ENCODE data around the gene FUT9. TPM values are rescaled to one million over a fixed set of nuclear protein-coding genes. Genes with fewer than 3 reads are reported as not detected.

The FUT9 gene
- total RNA-seq, 1 donor from 2014 or later, result not detected

DNA sequence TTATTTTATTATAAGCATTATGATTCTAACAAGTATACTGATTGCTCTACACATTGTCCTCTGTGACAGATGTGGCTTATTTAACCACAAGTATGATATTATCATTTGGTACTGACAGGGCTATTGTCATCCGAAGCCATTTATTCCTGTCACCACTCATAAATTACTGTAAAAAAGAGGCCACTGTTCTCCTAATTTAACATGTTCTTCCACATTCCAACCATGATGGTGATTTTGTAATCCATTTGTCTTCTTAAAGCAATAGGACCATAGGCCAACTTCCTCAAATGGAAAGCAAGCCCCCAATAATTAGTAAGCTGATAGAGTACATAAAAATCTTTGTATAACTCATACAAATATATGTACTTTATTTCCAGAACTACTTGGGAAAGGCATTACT is 50.6 kb downstream of the FUT9 start:
- ATAC-seq, result no peak

DNA sequence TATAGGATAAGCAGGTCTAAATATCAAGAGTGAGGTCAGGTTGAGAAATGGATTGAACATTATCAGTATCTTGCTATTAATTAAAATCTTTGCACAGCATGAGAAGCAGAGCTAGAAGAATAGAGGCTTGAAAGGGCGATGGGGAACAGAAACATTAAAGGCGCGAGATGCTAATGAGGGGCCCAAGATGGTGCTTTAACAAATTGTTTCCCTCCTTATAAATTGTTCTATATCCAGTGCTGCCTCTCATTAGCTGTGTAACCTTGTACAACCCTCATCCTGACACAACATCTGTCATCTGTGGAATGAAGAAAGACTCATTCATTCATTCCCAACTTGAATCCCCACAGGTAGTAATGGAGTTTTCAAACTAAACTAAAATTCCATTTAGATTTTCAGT is 57.8 kb downstream of the FUT9 start:
- ATAC-seq, result no peak
- DNase-seq (ENCODE audit: low spot score), result no peak

More for the DNA sequence above, 50.6 kb downstream of the FUT9 start:
- no peak for DNase-seq (ENCODE audit: low spot score)

DNA sequence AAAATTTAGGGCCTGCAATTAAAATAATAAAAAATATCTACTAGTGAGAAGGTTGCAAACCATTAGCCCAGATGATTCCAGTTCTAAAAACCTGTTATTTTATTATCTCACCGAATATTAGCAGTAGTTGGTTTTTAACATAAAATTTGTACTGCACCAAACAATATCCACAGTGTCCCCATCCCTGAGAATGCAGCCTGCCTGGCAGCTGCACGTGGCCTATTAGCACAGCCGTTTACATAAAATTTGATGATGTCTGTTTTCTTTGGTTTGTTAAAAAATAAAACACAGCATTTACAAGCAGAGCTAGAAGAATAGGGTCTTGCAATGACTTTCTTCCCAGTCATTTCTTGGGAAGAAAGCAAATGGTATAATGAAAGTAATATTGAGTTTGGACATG is 58.2 kb downstream of the FUT9 start:
- ATAC-seq (no peak), DNase-seq (ENCODE audit: low spot score) (no peak)

DNA sequence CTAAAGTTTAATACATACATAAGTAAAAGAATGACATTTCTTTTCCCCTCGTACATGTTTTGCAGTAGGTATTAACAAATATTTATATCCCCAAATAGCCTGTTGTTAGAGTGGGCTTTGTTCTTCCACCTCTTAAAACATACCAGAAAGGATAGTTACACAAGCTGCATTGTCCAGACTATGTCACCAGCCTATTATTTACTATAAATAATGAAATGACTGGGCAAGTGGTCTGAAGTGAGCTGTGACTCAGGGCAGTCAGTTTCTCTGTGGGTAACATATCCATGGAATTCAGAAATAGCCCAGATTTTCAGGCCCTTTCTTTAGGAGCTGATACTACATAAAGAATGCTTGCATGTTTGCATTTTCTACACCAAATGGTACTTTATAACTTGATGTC is 60.1 kb downstream of the FUT9 start:
- no peak for ATAC-seq

DNA sequence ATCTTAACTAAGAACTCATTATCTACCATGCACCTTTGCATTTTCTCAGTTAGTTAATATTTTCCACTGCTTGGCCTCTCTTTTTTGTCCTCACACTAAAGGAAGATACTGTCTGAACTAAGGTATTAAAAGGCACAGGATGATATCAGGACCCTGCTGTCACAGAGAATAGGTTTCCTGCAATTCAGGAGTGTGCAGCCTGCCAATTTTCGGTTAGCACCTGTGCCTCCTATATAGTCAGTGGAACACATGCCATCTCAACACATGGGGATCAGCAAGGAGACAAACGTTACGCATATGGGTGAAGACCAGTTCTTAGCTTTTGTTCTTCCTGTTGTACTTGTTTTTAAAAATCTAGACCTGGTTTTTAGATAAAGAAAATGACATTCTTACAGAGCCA is 71.0 kb downstream of the FUT9 start:
- DNase-seq (ENCODE audit: low spot score), result no peak

More for the DNA sequence above, 60.1 kb downstream of the FUT9 start:
- no peak for DNase-seq (ENCODE audit: low spot score)

DNA sequence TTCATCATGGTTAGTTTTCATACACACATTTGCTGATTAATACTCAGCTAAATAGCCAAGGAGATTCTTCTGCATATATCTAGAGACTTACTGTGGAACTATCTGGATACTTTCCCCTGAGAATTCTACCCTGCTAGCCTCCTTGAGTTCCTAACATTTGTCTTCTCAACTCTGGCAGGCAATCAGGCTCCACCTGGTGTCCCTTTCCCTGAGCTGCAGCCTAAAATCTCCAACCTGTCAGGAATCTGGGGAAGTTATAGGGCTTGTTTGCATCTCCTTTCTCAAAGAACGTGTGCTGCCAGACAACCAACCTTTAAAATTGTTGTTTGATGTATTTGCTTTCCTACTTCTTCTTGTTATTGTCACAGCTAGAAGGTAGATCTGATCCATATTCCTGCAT is 73.4 kb downstream of the FUT9 start:
- no peak for ATAC-seq
- no peak for DNase-seq (ENCODE audit: low spot score)

More for the DNA sequence above, 71.0 kb downstream of the FUT9 start:
- ATAC-seq, result no peak

DNA sequence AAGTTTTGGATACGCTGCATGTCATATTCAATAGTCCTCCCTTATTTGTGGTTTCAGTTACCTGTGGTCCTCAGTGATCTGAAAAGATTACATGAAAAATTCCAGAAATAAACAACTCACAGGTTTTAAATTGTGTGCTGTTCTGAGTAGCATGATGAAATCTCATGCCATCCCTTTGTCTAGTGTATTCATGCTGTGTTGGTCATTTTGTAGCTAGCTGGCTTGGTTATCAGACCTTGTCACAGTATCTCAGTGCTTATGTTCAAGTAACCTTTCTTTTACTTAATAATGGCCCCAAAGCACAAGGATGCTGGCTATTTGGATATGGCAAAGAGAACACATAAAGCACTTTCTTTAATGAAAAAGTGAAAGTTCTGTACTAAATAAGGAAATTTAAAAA is 78.3 kb downstream of the FUT9 start:
- no peak for DNase-seq (ENCODE audit: low spot score)
- ATAC-seq, result no peak

DNA sequence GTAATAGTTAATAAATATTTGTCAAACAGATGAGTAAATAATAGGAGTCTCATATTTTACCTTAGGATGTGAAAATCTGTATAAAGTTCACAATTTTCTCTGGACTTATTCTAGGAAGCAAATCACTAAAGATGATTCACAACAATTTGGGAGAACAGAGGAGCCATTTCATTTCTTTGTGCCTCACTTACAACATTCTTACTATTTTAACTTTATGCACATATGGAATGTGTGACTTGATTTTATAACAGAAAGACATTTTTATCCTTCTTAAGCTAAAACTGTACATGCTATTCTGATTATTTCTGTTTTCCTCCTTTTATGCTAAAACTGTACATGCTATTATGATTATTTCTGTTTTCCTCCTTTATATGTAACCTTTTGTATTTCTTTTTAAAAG is 83.3 kb downstream of the FUT9 start:
- ATAC-seq (no peak), DNase-seq (ENCODE audit: low spot score) (no peak)

DNA sequence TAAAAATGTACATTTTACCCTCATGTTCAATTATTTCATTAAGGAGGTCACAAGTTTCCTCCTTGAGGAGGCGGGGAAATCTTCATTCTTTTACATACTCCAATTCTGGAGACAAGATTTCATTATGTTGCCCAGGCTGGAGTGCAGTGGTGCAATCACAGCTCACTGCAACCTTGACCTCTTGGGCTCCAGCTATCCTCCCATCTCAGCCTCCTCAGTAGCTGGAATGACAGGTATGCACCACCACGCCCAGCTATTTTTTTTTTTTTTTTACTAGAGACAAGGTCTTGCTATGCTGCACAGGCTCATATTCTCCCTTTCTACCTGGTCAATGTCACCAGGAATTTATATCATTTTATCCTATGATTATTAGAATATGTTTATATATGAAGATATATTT is 85.8 kb downstream of the FUT9 start:
- ATAC-seq, result no peak

DNA sequence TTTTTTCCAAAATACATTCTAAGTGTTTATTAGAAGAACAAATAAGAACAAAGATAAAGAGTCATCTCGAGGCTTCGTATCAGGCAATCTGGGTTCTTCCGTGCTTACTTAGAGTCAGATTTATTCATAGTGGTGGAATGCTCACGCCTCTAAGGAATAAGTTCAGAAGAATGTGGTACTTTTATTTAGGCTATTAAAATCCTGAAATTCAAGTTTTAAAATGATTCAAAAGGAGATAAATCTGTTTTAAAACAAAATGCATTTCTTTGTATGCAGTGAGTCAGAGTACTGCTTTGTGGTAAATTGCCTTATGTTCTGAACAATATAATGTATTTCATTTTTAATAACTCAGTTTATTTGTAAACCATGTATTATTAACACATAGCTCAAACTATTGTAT is 89.1 kb downstream of the FUT9 start:
- DNase-seq (ENCODE audit: low spot score) (no peak), ATAC-seq (no peak)

More for the DNA sequence above, 85.8 kb downstream of the FUT9 start:
- DNase-seq (ENCODE audit: low spot score), result no peak

DNA sequence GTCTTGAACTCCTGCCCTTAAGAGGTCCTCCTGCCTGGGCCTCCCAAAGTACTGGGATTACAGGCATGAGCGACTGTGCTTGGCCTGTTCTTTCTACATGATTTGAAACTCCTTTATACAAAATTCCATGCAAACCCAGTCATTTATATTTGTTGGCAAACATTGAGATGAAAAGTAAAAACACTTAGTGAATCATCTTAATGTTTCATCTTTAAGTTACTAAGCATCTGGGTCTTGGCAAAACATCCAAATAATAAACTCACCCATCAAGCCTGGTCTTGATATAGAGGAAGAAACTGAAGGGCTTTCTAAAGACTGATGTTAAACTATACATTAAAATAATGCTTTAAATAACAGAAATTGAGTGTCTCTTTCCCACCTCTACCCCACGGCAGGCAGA is 95.1 kb downstream of the FUT9 start:
- no peak for DNase-seq (ENCODE audit: low spot score)

DNA sequence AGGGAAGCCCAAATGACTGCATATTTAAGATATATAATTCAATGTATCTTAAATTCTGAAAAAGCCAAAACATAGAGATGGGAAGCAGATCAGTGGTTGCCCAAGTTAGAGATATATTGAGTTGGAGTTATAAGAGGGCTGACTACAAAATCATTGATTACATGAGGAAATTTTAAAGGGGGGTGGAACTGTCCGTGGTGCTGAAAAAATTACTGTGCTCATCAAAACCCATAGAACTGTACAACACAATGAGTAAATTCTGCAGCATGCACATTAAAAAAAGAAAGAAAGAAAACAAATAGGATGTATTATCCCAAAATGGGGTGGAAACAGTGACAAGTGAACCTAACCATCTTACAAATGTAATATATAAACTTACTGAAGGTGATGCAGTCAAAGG is 100.9 kb downstream of the FUT9 start:
- DNase-seq (ENCODE audit: low spot score), result no peak
- no peak for ATAC-seq

More for the DNA sequence above, 95.1 kb downstream of the FUT9 start:
- no peak for ATAC-seq

DNA sequence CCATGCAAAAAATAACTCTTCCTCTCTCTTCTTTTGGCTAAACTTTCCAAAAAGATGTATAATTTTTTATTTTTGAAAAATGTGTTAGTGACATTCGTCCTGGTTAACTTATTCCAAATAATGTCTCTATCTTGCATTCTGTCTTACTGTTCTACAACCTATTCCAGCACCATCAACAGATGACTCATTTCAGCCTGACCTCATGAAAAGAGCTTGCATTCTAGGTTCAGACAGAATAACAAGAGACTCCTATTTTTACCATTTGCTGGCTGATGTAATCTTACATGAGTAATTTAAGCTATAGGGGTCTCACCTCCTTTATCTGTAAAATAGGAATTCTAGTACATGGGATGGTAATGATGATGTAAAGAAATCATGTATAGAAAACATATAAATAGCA is 109.0 kb downstream of the FUT9 start:
- DNase-seq (ENCODE audit: low spot score), result no peak
- ATAC-seq, result no peak

DNA sequence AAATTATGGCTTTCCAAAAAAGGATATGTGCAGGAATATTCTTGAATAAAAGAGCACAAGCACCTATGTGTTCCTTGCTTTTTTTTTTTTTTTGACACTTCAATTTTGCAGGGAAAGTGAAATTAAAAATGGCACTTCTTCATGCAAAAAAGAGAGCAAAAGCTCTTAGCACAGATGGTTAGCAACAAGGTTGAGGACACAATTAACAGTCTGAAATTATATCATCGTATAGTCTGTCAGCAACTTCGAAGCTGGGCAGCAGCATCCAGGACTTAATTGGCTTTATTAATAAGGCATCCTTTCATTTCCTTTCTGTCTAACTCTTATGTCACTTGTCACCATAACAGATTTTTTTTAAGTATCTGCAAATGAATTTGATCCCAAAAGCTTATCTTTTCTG is 122.6 kb downstream of the FUT9 start:
- DNase-seq (ENCODE audit: low spot score) (no peak), ATAC-seq (no peak)

DNA sequence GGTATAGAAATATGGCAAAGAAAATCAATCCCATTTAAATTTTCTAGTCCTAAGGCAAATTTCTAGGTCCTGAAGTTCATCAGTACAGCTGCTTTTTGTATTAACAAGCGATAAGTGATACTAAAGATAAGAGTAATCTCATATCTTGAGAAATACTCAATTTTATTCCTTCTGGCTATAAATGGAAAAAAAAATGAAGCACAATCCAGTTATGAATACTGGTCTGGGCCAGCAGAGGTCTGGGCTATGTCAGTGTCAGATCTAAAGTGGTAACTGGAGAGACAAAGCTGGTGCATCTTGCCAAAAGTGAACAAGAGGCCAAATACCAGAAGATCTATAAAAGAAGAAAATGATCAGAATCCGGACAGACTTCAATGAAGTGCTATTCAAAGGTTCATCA is 126.4 kb downstream of the FUT9 start:
- no peak for DNase-seq (ENCODE audit: low spot score)
- no peak for ATAC-seq

DNA sequence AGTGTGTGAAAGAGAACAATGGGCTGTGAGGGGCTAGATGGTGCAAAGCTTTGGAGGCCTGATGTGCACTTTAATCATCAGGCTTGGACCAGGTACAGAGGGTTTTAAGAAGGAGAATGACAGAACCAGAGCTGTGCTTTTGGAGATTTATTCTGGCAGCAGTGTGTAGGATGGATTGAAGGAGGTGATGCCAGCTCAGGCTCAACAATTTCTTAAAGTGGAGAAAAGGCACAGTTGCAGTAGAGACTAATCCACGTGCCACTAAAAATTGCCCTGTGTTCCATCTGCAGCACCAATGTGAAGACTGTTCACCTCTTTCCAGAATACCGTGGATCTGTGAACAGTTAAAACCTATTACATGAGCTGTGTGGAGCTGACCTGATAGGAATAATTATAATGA is 134.7 kb downstream of the FUT9 start:
- no peak for DNase-seq (ENCODE audit: low spot score)
- ATAC-seq, result no peak

DNA sequence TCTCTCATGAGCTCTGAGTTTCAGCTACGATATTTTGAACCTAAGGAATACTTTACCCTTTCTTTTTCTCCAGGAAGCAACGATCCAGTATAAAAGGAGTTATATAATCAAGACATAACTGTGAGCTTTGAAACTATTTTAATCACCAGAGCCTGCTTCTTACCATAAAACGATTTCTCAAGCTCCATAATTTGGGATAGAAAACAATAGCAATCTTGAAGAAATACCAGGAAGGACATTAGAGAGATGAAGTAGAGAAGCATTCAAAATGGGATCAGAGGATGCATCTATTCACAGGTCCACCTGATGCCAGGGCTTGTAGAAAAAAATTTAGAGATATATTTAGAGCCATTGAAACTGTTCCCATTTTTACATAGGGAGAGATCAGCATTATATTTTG is 135.9 kb downstream of the FUT9 start:
- ATAC-seq (no peak), DNase-seq (ENCODE audit: low spot score) (no peak)

DNA sequence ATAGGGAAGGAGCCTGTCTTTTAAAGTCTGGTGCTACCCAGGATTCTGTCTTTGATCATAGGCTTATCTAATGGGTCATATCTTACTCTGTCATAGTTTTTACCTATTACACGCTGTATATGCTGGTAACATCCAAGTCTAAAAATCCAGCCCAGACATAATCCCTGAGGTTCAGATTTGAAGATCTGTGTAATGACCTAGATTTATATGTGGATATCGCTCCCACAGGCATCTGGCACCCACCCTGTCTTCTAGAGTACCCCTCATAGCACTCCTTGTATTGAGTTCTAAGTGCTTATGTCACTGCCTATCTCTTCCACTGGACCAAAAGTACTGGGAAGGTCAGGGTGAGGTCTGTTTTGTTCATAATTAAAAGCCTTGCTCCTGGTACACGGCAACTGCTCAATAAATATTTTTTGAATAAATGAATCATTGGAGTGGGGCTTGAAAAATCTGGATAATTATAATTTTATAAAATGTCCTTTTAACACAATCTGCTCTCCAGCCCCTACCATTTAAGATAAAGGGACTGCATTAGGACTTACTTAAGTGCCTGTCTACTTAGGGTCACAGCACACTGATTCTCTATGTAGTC is 136.4 kb downstream of the FUT9 start:
- no peak for ATAC-seq
- DNase-seq (ENCODE audit: low spot score), result no peak

DNA sequence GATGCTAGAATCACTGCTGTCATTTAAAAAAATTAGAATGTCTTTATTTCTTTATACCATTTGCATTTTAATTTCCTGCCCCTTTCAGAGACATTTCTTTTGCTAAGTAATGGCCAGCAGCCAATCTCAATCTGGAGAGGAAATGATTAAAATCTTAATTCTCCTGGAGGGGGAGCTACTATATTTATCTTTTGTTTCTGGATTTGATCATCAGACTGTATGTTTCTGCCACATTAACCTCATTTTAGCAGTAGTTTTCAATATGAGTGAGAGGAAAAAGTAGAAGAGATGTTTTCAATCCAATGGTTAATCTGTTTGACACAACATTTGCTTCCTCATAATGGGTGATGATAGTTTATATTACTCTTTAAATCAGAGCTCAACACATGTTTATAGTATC is 138.0 kb downstream of the FUT9 start:
- ATAC-seq (no peak), DNase-seq (ENCODE audit: low spot score) (no peak)

DNA sequence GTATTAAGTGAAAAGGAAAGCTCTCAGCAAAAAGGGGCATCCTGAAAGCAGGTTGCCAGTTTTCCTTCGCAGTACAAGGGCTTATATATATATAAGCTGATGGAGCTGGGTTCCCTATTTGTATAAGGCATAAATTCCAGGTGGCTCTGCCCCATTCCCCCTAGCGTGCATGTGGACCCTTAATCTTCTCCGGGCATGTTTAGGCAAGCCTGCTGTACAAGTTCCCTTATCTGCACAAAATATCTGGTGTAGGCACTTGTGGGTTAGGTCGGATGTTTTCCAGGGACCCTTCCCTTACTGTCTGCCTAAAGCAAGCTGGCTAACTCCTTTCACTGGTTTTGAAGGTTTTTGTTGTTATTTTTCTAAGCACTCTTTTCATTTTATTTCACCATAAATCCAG is 140.7 kb downstream of the FUT9 start:
- ATAC-seq (no peak), DNase-seq (ENCODE audit: low spot score) (no peak)

DNA sequence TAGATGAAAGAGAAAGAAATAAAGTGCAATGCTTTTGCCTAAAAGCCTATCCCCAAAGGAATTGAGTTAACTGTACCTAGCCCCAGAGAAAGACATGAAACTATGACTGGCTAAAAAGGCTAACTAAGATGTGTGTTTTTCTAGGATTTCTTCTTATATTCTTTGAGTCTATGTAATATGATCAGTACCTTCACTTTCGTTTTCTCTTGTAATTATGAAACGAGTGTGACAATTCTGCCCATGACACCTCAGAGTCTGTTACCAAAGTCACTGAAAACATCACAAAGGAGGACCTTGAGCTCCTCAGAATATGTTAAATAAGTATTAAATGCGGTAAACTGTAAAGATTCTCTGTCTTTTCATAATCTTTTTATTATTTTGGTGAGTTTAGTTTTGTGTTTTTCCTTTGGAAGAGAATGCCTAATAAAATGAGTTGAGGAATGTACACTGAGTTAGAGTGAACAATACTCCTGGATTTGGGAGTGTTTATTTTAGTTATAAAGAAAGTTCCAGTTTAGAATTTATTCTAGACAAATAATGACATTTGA is 141.3 kb downstream of the FUT9 start:
- ATAC-seq, result no peak
- DNase-seq (ENCODE audit: low spot score), result no peak

DNA sequence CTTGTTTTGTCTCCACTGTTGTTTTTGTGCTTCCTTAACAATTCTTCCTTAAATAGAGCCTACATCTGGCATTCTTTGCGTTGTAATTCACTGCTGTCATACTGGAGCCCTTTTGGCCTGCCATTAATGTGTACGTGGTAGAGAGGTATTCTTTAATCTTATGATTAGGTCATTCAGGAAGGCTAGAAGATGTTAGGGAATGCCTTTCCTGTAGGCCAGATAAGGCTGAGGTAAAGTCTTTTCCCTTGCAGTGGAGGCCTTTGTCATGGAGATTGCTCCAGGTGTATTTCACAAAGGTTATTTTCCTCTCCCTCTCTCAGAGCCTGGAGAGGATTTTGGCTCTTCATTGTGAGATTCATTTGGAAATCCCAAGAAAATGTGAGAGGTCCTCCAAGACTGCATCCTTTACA is 146.9 kb downstream of the FUT9 start:
- ATAC-seq (no peak), DNase-seq (ENCODE audit: low spot score) (no peak)

DNA sequence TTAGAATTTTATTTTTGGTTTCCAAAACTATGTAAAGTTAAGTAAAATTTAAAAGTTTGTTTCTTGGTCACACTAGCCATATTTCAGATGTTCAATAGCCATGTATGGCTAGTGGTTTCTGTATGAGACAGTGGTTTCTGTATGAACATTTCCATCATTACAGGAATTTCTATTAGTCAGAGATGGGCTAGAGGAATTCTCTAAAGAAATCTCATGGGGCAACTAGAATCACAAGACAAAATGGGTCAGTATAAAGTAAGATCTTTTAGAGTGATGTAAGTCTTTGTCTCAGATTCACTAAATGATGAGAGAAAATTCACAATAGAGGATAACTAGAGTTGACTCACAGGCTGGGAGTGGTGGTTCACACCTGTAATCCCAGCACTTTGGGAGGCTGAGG is 149.0 kb downstream of the FUT9 start:
- ATAC-seq (no peak), DNase-seq (ENCODE audit: low spot score) (no peak)
